HCT116 (cell line): ENCODE results near the gene FAM210B. TPM values are rescaled to one million over a fixed set of nuclear protein-coding genes. Genes with fewer than 3 reads are reported as not detected.

Experiments
- ATAC-seq: fragments of 200-7000 bp; cut with Tn5 transposase; 2 replicates; pipeline ENCODE4 v1.9.1; 2020; ENCODE audit warnings: mild to moderate bottlenecking, moderate library complexity
- BruUV-seq: library from RNA; stranded (reverse); fragments of 400-500 nt; replicated peaks from 2 replicates; lab custom pipeline; 2021; lab: Mats Ljungman, UMichigan
- CTCF ChIA-PET: fragments of 300-600 bp; sonication (Branson Sonifier 250); formaldehyde crosslinking; loops from one replicate; lab custom pipeline; 2021; ENCODE audit warnings: antibody characterized with exemption; lab: Charles Lee
- POLR2A ChIA-PET: fragments of 300-600, 350-600 bp; sonication (Branson Sonifier 250); formaldehyde crosslinking; loops from one replicate; lab custom pipeline; 2021; ENCODE audit warnings: antibody characterized with exemption; lab: Charles Lee
- RAD21 ChIA-PET, 2 experiments: fragments of 300-600 bp; sonication (Branson Sonifier 250); formaldehyde crosslinking; loops; one replicate each; lab custom pipeline; 2023; ENCODE audit warnings: low total read pairs in 2 of 2; ENCODE audit not compliant: uncharacterized antibody in 2 of 2, unreplicated experiment in 2 of 2, low non-redundant PET in 1 of 2; lab: Charles Lee
- DNase-seq: peaks from one replicate; pipeline ENCODE4 v3.0.0-alpha.2; 2010; ENCODE audit warnings: low read depth, low spot score
- H2AFZ ChIP-seq: fragments of 200-600 bp; shearing (Covaris generic), sonication (generic); 2 replicates; pipeline ENCODE4 v1.6.1; 2017; ENCODE audit warnings: low read depth, mixed run types, mixed read lengths, antibody characterized with exemption, low read length; ENCODE audit not compliant: poor library complexity, severe bottlenecking
- H3K27ac ChIP-seq: 2 replicates; pipeline ENCODE4 v1.5.1; 2012; ENCODE audit warnings: low read depth, low read length
- H3K27me3 ChIP-seq: fragments of 200-600 bp; sonication (generic); 2 replicates; pipeline ENCODE4 v1.6.1; 2016; ENCODE audit warnings: mixed run types, low read length, mixed read lengths; ENCODE audit not compliant: insufficient read depth
- H3K36me3 ChIP-seq, 2 experiments: fragments of 200-500 bp in 1 of 2; fragments of 200-600 bp in 1 of 2; sonication (Bioruptor generic) in 1 of 2; sonication (generic) in 1 of 2; 2 replicates each; pipeline versions ENCODE4 v1.5.1 to v1.6.1; 2014 to 2016; ENCODE audit warnings: low read length in 2 of 2, inconsistent platforms in 1 of 2, mixed read lengths in 1 of 2, mixed run types in 1 of 2; ENCODE audit not compliant: insufficient read depth in 2 of 2, control insufficient read depth in 1 of 2
- H3K4me1 ChIP-seq, 2 experiments: fragments of 200-600 bp in 1 of 2; sonication (generic) in 1 of 2; 2 replicates each; pipeline versions ENCODE4 v1.5.1 to v1.6.1; 2012 to 2017; ENCODE audit warnings: low read length in 2 of 2, inconsistent platforms in 1 of 2, mild to moderate bottlenecking in 1 of 2, mixed read lengths in 1 of 2, mixed run types in 1 of 2, moderate library complexity in 1 of 2; ENCODE audit not compliant: insufficient read depth in 2 of 2, control insufficient read depth in 1 of 2
- H3K4me2 ChIP-seq: fragments of 200-600 bp; sonication (generic); 2 replicates; pipeline ENCODE4 v1.6.1; 2017; ENCODE audit warnings: mixed run types, low read length, mixed read lengths
- H3K4me3 ChIP-seq, 2 experiments: fragments of 200-600 bp in 1 of 2; sonication (generic) in 1 of 2; replicated peaks in 1 of 2; 2 replicates each; pipeline ENCODE4 v1.5.1; 2011 to 2016; ENCODE audit warnings: low read length in 2 of 2, control low read depth in 1 of 2, low read depth in 1 of 2, mild to moderate bottlenecking in 1 of 2, mixed read lengths in 1 of 2, mixed run types in 1 of 2
- H3K79me2 ChIP-seq: fragments of 200-600 bp; sonication (generic); 2 replicates; pipeline ENCODE4 v1.6.1; 2017; ENCODE audit warnings: mild to moderate bottlenecking, mixed run types, low read length, moderate library complexity, mixed read lengths; ENCODE audit not compliant: insufficient read depth
- H3K9ac ChIP-seq: fragments of 200-600 bp; sonication (generic); 2 replicates; pipeline ENCODE4 v1.6.1; 2016; ENCODE audit warnings: low read length, mixed read lengths
- H3K9me2 ChIP-seq: fragments of 200-600 bp; sonication (generic), shearing (Covaris generic); 2 replicates; pipeline ENCODE4 v1.6.1; 2017; ENCODE audit warnings: mixed run types, mild to moderate bottlenecking, moderate library complexity; ENCODE audit not compliant: insufficient read depth
- H3K9me3 ChIP-seq, 2 experiments: fragments of 200-500 bp in 1 of 2; fragments of 200-600 bp in 1 of 2; sonication (Bioruptor generic) in 1 of 2; sonication (generic) in 1 of 2; 2 replicates each; pipeline ENCODE4 v1.6.1; 2014 to 2017; ENCODE audit warnings: low read length in 2 of 2, mixed read lengths in 2 of 2, inconsistent platforms in 1 of 2, low read depth in 1 of 2, mild to moderate bottlenecking in 1 of 2, mixed run types in 1 of 2, moderate library complexity in 1 of 2; ENCODE audit not compliant: control insufficient read depth in 1 of 2, insufficient read depth in 1 of 2
- H4K20me1 ChIP-seq: fragments of 200-600 bp; sonication (generic), shearing (Covaris generic); 2 replicates; pipeline ENCODE4 v1.6.1; 2017; ENCODE audit warnings: mixed run types, mild to moderate bottlenecking, moderate library complexity; ENCODE audit not compliant: insufficient read depth
- CBX3 ChIP-seq: IDR thresholded peaks from 2 replicates; pipeline ENCODE4 v1.6.1; 2012; ENCODE audit warnings: low read depth
- CEBPB ChIP-seq: IDR thresholded peaks from 2 replicates; pipeline ENCODE4 v1.6.1; 2012; ENCODE audit warnings: low read depth
- EZH2 ChIP-seq: fragments of 200-600 bp; sonication (generic); IDR thresholded peaks from 2 replicates; pipeline ENCODE4 v1.6.1; 2017; ENCODE audit warnings: antibody characterized with exemption, mixed run types
- MAX ChIP-seq: IDR thresholded peaks from 2 replicates; pipeline ENCODE4 v1.6.1; 2012
- POLR2AphosphoS5 ChIP-seq: IDR thresholded peaks from 2 replicates; pipeline ENCODE4 v1.6.1; 2011; ENCODE audit warnings: mild to moderate bottlenecking, low read depth, low read length, moderate library complexity
- SIN3A ChIP-seq: IDR thresholded peaks from 2 replicates; pipeline ENCODE4 v1.6.1; 2012; ENCODE audit warnings: low read depth
- TCF7L2 ChIP-seq: IDR thresholded peaks from 2 replicates; pipeline ENCODE4 v1.7.0; 2011; ENCODE audit warnings: borderline replicate concordance, inconsistent platforms; ENCODE audit not compliant: insufficient read depth, insufficient read length; ENCODE audit errors: extremely low read depth
- YY1 ChIP-seq: IDR thresholded peaks from 2 replicates; pipeline ENCODE4 v1.6.1; 2011; ENCODE audit warnings: low read length, low read depth, moderate library complexity, mild to moderate bottlenecking; ENCODE audit not compliant: insufficient replicate concordance; ENCODE audit errors: extremely low read depth
- ZFX ChIP-seq: fragments of 450-650 bp; IDR thresholded peaks from 2 replicates; pipeline ENCODE4 v1.6.1; 2017
- ZNF274 ChIP-seq: fragments of 200-500 bp; sonication (Bioruptor generic); IDR thresholded peaks from 2 replicates; pipeline ENCODE4 v1.6.1; 2014; ENCODE audit warnings: mild to moderate bottlenecking, low read depth, low read length, inconsistent platforms
- intact Hi-C: fragments of 100-400 bp; cut with micrococcal nuclease; formaldehyde crosslinking; loops from 2 replicates; pipeline ENCODE4 v1.10.0; 2022
- total RNA-seq: library from RNA; stranded (reverse); gene quantifications from one replicate; pipeline ENCODE4 v1.2.1, GENCODE V29; 2021; ENCODE audit not compliant: unreplicated experiment
- TF ChIP-seq, protein P1 (sequence below): IDR thresholded peaks from 2 replicates; pipeline ENCODE4 v1.6.1; 2012
- TF ChIP-seq, protein P2 (sequence below): IDR thresholded peaks from 2 replicates; pipeline ENCODE4 v1.6.1; 2012; ENCODE audit warnings: low read depth

FAM210B gene
- total RNA-seq, 1 experiment from 2014 or later = 12.0 TPM

- no peak overlapping the region for H2AFZ ChIP-seq
- DNase-seq (no peak), ATAC-seq (no peak)
- peaks cover 51 to 59% of the 10 kb centered on the region in 2 experiments for H3K36me3 ChIP-seq
- no peaks in the 10 kb centered on the region for H3K9me3 ChIP-seq
- ChIA-PET RAD21 (no interaction called here), POLR2A (interaction anchor here (1.0 kb wide), 1 partner anchor 19 kb away, joined by 3 read pairs; the partner anchor contains the start of genes AURKA and CSTF1), CTCF (no interaction called here)
- no peaks in the 10 kb centered on the region for H3K4me1 ChIP-seq
- no TSS peak for BruUV-seq
- H3K4me3 ChIP-seq = no peak overlapping the region
- intact Hi-C loops = no loop called here
- H3K9ac ChIP-seq = no peak overlapping the region
- H3K79me2 ChIP-seq = peaks cover 74% of the 10 kb centered on the region
- H4K20me1 ChIP-seq = no peaks in the 10 kb centered on the region
- H3K27ac ChIP-seq = no peak overlapping the region
- no peak overlapping the region for H3K4me2 ChIP-seq
- no peaks in the 10 kb centered on the region for H3K27me3 ChIP-seq
- TF ChIP-seq MAX (no peak), CBX3 (no peak), YY1 (no peak)
- no peaks in the 10 kb centered on the region for H3K9me2 ChIP-seq
Measured at GRCh38 chr20:56372850-56373249, 14.1 kb downstream of the FAM210B start.

DNA sequence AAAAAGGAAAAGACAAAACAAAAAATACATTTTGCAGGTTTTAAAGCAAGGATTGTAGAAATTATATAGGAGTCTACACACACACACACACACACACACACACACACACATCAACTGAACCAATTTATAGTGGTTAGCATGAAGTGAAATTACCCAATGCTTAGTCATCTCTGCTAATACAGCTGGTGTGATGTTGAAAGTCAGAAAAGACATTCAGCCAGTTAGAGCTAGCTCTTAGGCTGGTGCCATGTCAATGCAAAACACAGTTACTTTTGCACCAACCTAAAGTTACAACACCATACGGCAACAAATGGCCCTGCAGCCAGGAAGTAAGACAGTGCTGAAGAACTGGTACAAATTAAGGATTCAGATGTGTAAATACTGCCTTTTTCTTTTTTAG is 15.2 kb downstream of the FAM210B start:
- TF ChIP-seq EZH2 (no peak), ZFX (no peak), POLR2AphosphoS5 (no peak), SIN3A (no peak), CEBPB (no peak), ZNF274 (no peak), TCF7L2 (no peak)
- TF ChIP-seq, protein P1, sequence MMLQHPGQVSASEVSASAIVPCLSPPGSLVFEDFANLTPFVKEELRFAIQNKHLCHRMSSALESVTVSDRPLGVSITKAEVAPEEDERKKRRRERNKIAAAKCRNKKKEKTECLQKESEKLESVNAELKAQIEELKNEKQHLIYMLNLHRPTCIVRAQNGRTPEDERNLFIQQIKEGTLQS = no peak
- TF ChIP-seq, protein P2, sequence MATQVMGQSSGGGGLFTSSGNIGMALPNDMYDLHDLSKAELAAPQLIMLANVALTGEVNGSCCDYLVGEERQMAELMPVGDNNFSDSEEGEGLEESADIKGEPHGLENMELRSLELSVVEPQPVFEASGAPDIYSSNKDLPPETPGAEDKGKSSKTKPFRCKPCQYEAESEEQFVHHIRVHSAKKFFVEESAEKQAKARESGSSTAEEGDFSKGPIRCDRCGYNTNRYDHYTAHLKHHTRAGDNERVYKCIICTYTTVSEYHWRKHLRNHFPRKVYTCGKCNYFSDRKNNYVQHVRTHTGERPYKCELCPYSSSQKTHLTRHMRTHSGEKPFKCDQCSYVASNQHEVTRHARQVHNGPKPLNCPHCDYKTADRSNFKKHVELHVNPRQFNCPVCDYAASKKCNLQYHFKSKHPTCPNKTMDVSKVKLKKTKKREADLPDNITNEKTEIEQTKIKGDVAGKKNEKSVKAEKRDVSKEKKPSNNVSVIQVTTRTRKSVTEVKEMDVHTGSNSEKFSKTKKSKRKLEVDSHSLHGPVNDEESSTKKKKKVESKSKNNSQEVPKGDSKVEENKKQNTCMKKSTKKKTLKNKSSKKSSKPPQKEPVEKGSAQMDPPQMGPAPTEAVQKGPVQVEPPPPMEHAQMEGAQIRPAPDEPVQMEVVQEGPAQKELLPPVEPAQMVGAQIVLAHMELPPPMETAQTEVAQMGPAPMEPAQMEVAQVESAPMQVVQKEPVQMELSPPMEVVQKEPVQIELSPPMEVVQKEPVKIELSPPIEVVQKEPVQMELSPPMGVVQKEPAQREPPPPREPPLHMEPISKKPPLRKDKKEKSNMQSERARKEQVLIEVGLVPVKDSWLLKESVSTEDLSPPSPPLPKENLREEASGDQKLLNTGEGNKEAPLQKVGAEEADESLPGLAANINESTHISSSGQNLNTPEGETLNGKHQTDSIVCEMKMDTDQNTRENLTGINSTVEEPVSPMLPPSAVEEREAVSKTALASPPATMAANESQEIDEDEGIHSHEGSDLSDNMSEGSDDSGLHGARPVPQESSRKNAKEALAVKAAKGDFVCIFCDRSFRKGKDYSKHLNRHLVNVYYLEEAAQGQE = no peak
- Histone ChIP-seq H3K36me3 (peaks cover 58 to 70% of the 10 kb centered on the region in 2 experiments), H3K27ac (no peak overlapping the region), H3K9me2 (no peaks in the 10 kb centered on the region), H3K79me2 (peaks cover 85% of the 10 kb centered on the region), H3K27me3 (no peaks in the 10 kb centered on the region), H3K9me3 (no peaks in the 10 kb centered on the region), H3K9ac (no peak overlapping the region), H3K4me2 (no peak overlapping the region), H2AFZ (no peak overlapping the region), H4K20me1 (no peaks in the 10 kb centered on the region), H3K4me3 (no peak overlapping the region), H3K4me1 (no peaks in the 10 kb centered on the region)
- CTCF ChIA-PET = no interaction called here
- POLR2A ChIA-PET = no interaction called here
- DNase-seq (no peak), ATAC-seq (no peak)
- BruUV-seq = no TSS peak
- RAD21 ChIA-PET = no interaction called here
- intact Hi-C loops = no loop called here
